GM18499 (cell line): ENCODE data around the gene ATP11A.

Experiments used
- ATAC-seq: cut with Tn5 transposase; IDR thresholded peaks from one replicate; pipeline ENCODE4 v1.9.1; 2021; ENCODE audit warnings: moderate number of reproducible peaks; ENCODE audit not compliant: insufficient read depth, unreplicated experiment

Gene ATP11A

GRCh38 chr13:112735791-112736190 is 46.0 kb downstream of the ATP11A start:
- no peak for ATAC-seq

- ATAC-seq = no peak
Observed at GRCh38 chr13:112737294-112737693, 47.5 kb downstream of the ATP11A start.

GRCh38 chr13:112738606-112739005 is 48.8 kb downstream of the ATP11A start:
- no peak for ATAC-seq

- no peak for ATAC-seq
Observed at GRCh38 chr13:112740502-112741131, 50.8 kb downstream of the ATP11A start.

GRCh38 chr13:112741185-112741755 is 51.4 kb downstream of the ATP11A start:
- ATAC-seq = no peak

- ATAC-seq = no peak
Observed at GRCh38 chr13:112741835-112742570, 52.2 kb downstream of the ATP11A start.

GRCh38 chr13:112742583-112742982 is 52.7 kb downstream of the ATP11A start:
- ATAC-seq = no peak

GRCh38 chr13:112743451-112744167 is 53.8 kb downstream of the ATP11A start:
- no peak for ATAC-seq

- no peak for ATAC-seq
Observed at GRCh38 chr13:112744168-112745021, 54.6 kb downstream of the ATP11A start.

- no peak for ATAC-seq
Observed at GRCh38 chr13:112746044-112746443, 56.2 kb downstream of the ATP11A start.

- no peak for ATAC-seq
Observed at GRCh38 chr13:112747256-112747655, 57.4 kb downstream of the ATP11A start.

GRCh38 chr13:112748947-112749735 is 59.3 kb downstream of the ATP11A start:
- ATAC-seq = no peak

GRCh38 chr13:112750570-112750969 is 60.7 kb downstream of the ATP11A start:
- no peak for ATAC-seq

- ATAC-seq = no peak
Observed at GRCh38 chr13:112751617-112752016, 61.8 kb downstream of the ATP11A start.

GRCh38 chr13:112752211-112752610 is 62.4 kb downstream of the ATP11A start:
- no peak for ATAC-seq

GRCh38 chr13:112752711-112753541 is 63.1 kb downstream of the ATP11A start:
- ATAC-seq = no peak

GRCh38 chr13:112753833-112754232 is 64.0 kb downstream of the ATP11A start:
- ATAC-seq = no peak

- ATAC-seq = no peak
Observed at GRCh38 chr13:112754281-112755025, 64.6 kb downstream of the ATP11A start.
